Suprapubic skin (tissue), 4 donors: Measurements from ENCODE around the gene COQ10A. TPM values are rescaled to one million over a fixed set of nuclear protein-coding genes. Genes with fewer than 3 reads are reported as not detected.

ENCODE experiments used
- DNase-seq, 2 donors: peaks; one replicate each; pipeline ENCODE4 v3.0.0-alpha.2; 2019; ENCODE audit warnings: low spot score in 2 of 2
- H3K27ac ChIP-seq: fragments of 200-600 bp; sonication (generic); one replicate; pipeline ENCODE4 v1.5.1; 2019
- H3K27me3 ChIP-seq: fragments of 200-600 bp; sonication (generic); one replicate; pipeline ENCODE4 v1.5.1; 2019
- H3K36me3 ChIP-seq: fragments of 200-600 bp; sonication (generic); one replicate; pipeline ENCODE4 v1.5.1; 2019
- H3K4me1 ChIP-seq: fragments of 200-600 bp; sonication (generic); one replicate; pipeline ENCODE4 v1.5.1; 2019
- H3K4me3 ChIP-seq: fragments of 200-600 bp; sonication (generic); one replicate; pipeline ENCODE4 v1.5.1; 2019; ENCODE audit warnings: mild to moderate bottlenecking
- H3K9me3 ChIP-seq: fragments of 200-600 bp; sonication (generic); one replicate; pipeline ENCODE4 v1.5.1; 2019
- EP300 ChIP-seq: sonication (generic); formaldehyde crosslinking; IDR thresholded peaks from one replicate; pipeline ENCODE4 v1.6.1; 2017; ENCODE audit warnings: antibody characterized with exemption
- POLR2A ChIP-seq, 2 donors: fragments of 450-650 bp; IDR thresholded peaks; one replicate each; pipeline ENCODE4 v1.6.1; 2017; ENCODE audit warnings: antibody characterized with exemption in 2 of 2, mild to moderate bottlenecking in 2 of 2, moderate library complexity in 2 of 2
- POLR2AphosphoS5 ChIP-seq, 3 donors: sonication (generic); formaldehyde crosslinking; IDR thresholded peaks; one replicate each; pipeline ENCODE4 v1.6.1; 2017; ENCODE audit warnings: antibody characterized with exemption in 3 of 3
- WGBS: methylation state at CpG from one replicate; pipeline ENCODE4 v1.1.5; 2018; 5-methylcytosine and 5-hydroxymethylcytosine counted together
- total RNA-seq, 4 donors: library from RNA; depleted of rRNA; stranded (reverse); fragments of >200 nt; gene quantifications; one replicate each; pipeline ENCODE4 v1.1.0, GENCODE V29; 2016
- TF ChIP-seq, protein P1 (sequence below), 2 donors: fragments of 200-600 bp in 1 of 2; fragments of 450-650 bp in 1 of 2; sonication (generic) in 1 of 2; IDR thresholded peaks; one replicate each; pipeline ENCODE4 v1.5.1; 2016 to 2019; ENCODE audit warnings: antibody characterized with exemption in 2 of 2, mild to moderate bottlenecking in 1 of 2, moderate library complexity in 1 of 2

Gene COQ10A
- total RNA-seq, 4 donors from 2014 or later = 3.4 to 17.0 (median 7.6) TPM

DNA sequence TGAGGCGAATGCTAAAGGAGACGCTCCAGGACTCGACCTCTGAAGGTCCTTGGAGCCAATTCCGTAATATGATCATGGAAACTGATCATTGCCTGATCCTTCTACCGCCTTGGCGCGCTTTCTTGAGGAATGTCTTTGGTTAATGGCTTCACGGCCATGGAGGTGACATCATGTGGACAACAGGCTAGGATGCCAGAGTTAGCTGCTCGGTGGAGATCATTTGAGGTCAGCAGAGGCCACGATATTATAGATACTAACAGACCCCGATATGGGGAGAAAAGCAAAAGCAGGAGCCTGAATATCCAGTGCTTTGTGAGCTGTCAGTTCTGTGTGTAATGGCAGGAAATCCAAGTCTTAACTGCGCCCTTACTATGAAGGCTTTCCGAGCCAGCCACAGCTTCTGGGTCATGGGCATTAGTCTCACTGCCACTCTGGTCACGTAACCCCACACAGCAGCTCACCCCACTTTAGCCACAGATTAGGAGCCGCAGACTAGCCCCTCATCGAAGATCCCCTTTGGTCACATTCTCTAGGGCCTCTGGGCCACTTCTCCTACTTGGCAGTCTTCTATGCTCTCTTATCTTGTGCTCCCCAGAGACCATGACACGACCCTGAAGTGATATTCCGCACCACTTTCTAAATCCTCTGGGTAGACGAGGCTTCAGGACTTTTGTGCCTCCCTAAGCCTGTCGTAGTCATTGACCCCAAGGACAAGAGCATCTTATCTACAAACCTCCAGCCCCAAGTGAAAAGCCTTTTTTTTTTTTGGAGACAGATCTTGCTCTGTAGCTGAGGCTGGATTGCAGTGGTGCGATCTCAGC lies 34.1 kb downstream of the COQ10A start:
- Histone ChIP-seq H3K27ac (peak overlapping the region; percentile 94), H3K9me3 (no peaks in the 10 kb centered on the region), H3K4me1 (peaks cover 54% of the 10 kb centered on the region), H3K36me3 (peaks cover 10% of the 10 kb centered on the region), H3K27me3 (no peaks in the 10 kb centered on the region), H3K4me3 (peak overlapping the region; percentile 75)
- DNase-seq = peak in 1 of 2 donors; percentile 63
- WGBS = 33% methylated on average over 20 of the region's 21 CpGs
- TF ChIP-seq EP300 (no peak), POLR2A (IDR thresholded peaks at IDR 0.05) (no peak), POLR2AphosphoS5 (IDR thresholded peaks at IDR 0.05) (no peak)
- TF ChIP-seq, protein P1, sequence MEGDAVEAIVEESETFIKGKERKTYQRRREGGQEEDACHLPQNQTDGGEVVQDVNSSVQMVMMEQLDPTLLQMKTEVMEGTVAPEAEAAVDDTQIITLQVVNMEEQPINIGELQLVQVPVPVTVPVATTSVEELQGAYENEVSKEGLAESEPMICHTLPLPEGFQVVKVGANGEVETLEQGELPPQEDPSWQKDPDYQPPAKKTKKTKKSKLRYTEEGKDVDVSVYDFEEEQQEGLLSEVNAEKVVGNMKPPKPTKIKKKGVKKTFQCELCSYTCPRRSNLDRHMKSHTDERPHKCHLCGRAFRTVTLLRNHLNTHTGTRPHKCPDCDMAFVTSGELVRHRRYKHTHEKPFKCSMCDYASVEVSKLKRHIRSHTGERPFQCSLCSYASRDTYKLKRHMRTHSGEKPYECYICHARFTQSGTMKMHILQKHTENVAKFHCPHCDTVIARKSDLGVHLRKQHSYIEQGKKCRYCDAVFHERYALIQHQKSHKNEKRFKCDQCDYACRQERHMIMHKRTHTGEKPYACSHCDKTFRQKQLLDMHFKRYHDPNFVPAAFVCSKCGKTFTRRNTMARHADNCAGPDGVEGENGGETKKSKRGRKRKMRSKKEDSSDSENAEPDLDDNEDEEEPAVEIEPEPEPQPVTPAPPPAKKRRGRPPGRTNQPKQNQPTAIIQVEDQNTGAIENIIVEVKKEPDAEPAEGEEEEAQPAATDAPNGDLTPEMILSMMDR (IDR thresholded peaks at IDR 0.05) = no peak

DNA sequence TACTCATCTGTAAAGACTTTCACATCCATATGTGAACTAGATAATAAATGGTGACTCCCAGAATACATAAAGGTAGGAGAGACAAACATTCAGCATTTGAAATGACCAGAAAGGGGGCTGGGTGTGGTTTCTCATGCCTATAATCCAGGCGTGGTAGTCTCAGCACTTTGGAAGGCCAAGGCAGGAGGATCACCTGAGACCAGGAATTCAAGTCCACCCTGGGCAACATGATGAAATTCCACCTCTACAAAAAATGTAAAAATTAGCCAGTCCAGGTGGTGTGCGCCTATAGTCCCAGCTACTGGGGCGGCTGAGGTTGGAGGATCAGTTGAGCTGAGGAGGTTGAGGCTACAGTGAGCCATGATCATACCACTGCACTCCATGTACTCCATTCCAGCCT lies 37.5 kb downstream of the COQ10A start:
- Histone ChIP-seq H3K9me3 (no peaks in the 10 kb centered on the region), H3K4me1 (peaks cover 23% of the 10 kb centered on the region), H3K27ac (no peak overlapping the region), H3K27me3 (no peaks in the 10 kb centered on the region), H3K36me3 (peaks cover 26% of the 10 kb centered on the region), H3K4me3 (no peak overlapping the region)
- no peak for TF ChIP-seq EP300
- no peak for TF ChIP-seq POLR2AphosphoS5 (IDR thresholded peaks at IDR 0.05)
- TF ChIP-seq, protein P1 (IDR thresholded peaks at IDR 0.05) = no peak
- TF ChIP-seq POLR2A (IDR thresholded peaks at IDR 0.05) = no peak
- DNase-seq = no peak
- WGBS = 82% methylated on average over 3 of the region's 3 CpGs

DNA sequence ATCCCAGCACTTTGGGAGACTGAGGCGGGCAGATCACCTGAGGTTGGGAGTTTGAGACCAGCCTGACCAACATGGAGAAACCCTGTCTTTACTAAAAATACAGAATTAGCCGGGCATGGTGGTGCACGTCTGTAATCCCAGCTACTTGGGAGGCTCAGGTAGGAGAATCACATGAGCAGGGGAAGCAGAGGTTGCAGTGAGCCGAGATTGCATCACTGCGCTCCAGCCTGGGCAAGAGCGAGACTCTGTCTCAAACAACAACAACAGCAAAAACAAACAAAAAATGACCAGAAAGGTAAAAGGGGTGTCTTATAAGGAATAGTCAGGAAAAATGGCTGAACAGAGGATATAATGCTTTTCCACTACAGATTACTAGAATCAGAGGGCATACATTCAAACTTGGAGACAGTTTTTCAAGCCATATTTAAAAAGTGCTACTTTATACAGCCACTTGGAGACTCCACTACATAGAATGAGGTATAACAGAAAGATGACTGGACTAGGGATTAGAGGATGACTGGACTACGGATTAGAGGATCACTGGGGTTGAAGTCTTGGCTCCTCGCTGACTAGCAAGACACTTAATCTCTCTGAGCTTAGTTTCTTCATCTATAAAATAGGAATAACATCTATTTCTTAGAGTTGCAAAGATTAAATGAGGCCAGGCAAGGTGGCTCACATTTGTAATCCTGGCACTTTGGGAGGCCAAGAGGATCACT lies 38.3 kb downstream of the COQ10A start:
- no peak for TF ChIP-seq EP300
- TF ChIP-seq POLR2AphosphoS5 (IDR thresholded peaks at IDR 0.05) = no peak
- no peak for TF ChIP-seq POLR2A (IDR thresholded peaks at IDR 0.05)
- TF ChIP-seq, protein P1 (IDR thresholded peaks at IDR 0.05) = no peak
- no peak overlapping the region for H3K27ac ChIP-seq
- no peak for DNase-seq
- H3K27me3 ChIP-seq = no peaks in the 10 kb centered on the region
- no peak overlapping the region for H3K4me3 ChIP-seq
- H3K4me1 ChIP-seq = peaks cover 20% of the 10 kb centered on the region
- peaks cover 33% of the 10 kb centered on the region for H3K36me3 ChIP-seq
- H3K9me3 ChIP-seq = no peaks in the 10 kb centered on the region
- 91% methylated on average over 8 of the region's 8 CpGs for WGBS

DNA sequence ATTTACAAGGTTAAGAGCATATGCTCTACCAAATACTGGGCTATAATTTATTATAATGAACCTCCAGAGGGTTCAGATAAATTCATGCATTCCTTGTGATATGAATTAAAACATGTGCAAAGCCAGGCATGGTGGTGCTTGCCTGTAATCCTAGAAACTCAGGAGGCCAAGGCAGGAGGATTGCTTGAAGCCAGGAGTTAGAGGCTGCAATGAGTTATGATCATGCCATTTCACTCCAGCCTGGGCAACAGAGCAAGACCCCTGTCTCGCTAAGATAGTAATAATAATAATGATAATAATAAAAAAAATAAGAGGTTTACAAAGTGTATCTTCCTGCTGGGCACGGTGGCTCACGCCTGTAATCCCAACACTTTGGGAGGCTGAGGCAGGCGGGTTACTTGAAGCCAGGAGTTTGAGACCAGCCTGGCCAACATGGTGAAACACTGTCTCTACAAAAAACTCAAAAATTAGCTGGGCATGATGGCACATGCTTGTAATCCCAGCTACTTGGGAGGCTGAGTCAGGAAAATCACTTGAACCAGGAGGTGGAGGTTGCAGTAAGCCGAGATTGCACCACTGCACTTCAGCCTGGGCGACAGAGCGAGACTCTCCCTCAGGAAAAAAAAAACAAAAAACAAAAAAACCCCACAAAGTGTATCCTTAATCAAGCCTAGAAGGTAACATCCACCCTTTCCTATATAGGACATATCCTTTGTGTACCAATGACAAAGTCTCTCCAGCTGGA lies 40.7 kb downstream of the COQ10A start:
- DNase-seq = no peak
- no peak for TF ChIP-seq POLR2A (IDR thresholded peaks at IDR 0.05)
- TF ChIP-seq, protein P1 (IDR thresholded peaks at IDR 0.05) = no peak
- TF ChIP-seq POLR2AphosphoS5 (IDR thresholded peaks at IDR 0.05) = no peak
- no peak for TF ChIP-seq EP300
- 85% methylated on average over 7 of the region's 7 CpGs for WGBS

More for the DNA sequence above, 40.7 kb downstream of the COQ10A start:
- no peaks in the 10 kb centered on the region for H3K27me3 ChIP-seq
- H3K9me3 ChIP-seq = no peaks in the 10 kb centered on the region
- H3K36me3 ChIP-seq = peaks cover 48% of the 10 kb centered on the region
- H3K27ac ChIP-seq = no peak overlapping the region
- no peak overlapping the region for H3K4me3 ChIP-seq
- peaks cover 4% of the 10 kb centered on the region for H3K4me1 ChIP-seq
